SH-SY5Y (cell line): ENCODE measurements around the gene HOMEZ.

Experiments
- GATA2 ChIP-seq: IDR thresholded peaks from 2 replicates; pipeline ENCODE4 v1.6.1; 2011; ENCODE audit warnings: mild to moderate bottlenecking, low read depth, low read length
- GATA3 ChIP-seq: IDR thresholded peaks from 2 replicates; pipeline ENCODE4 v1.6.1; 2011; ENCODE audit warnings: low read depth, mild to moderate bottlenecking, low read length, moderate library complexity

DNA sequence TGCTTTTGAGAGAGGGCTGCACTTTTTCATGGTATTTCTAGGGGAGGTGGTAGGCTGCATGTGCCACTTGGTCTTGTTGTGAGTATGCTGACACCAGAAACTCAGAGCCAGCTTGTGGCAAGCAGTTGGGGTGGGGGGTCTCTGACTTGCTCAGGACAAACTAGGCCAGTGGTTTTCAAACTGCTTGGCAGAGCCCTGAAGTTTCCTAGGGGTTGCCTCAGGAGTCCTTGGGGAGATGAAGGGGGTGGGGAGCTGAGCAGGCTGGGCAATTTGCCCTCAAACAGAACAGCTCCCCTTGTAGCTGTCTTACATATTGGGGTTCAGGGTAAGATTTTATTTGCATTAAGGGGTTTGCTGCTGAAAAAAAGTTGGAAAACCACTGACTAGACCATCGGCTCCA lies 24.6 kb upstream of the HOMEZ start:
- TF ChIP-seq GATA2 (no peak), GATA3 (no peak)
